GM12892 (cell line): Measurements from ENCODE around the gene ZMIZ2.

Experiments
- POLR2A ChIP-seq: IDR thresholded peaks from 2 replicates; pipeline ENCODE4 v1.6.1; 2011; ENCODE audit warnings: low read depth, low read length, control low read depth
- POLR2AphosphoS5 ChIP-seq: IDR thresholded peaks from 2 replicates; pipeline ENCODE4 v1.6.1; 2011; ENCODE audit warnings: low read depth, low read length, control low read depth
- TAF1 ChIP-seq: IDR thresholded peaks from 2 replicates; pipeline ENCODE4 v1.6.1; 2011; ENCODE audit warnings: low read depth, mild to moderate bottlenecking, control low read depth, low read length, borderline replicate concordance

GRCh38 chr7:44772440-44772839 is 23.8 kb downstream of the ZMIZ2 start:
- TF ChIP-seq POLR2A (no peak), TAF1 (no peak), POLR2AphosphoS5 (no peak)
